Psoas muscle (tissue), 8 donors: ENCODE results near the gene PARVB. TPM values are rescaled to one million over a fixed set of nuclear protein-coding genes. Genes with fewer than 3 reads are reported as not detected.
"Not testable (repeated sequence)": the region's sequence is repeated elsewhere in the genome, so short reads cannot be mapped to it uniquely, and the experiment has no call there.

Source experiments
- ATAC-seq, 4 donors: fragments of 200-7000 bp; cut with Tn5 transposase; one replicate each; pipeline ENCODE4 v1.9.1; 2020; ENCODE audit warnings: moderate library complexity in 3 of 4, mild to moderate bottlenecking in 2 of 4
- DNase-seq, 2 donors: peaks; one replicate each; pipeline ENCODE4 v3.0.0-alpha.2; 2020
- H3K27ac ChIP-seq: fragments of 200-600 bp; one replicate; pipeline ENCODE4 v1.8.0; 2022
- H3K27me3 ChIP-seq, 3 donors: fragments of 200-600 bp in 1 of 3; one replicate each; pipeline versions ENCODE4 v1.6.1 to v1.8.0; 2013 to 2022; ENCODE audit warnings: low read length in 2 of 3, mild to moderate bottlenecking in 2 of 3, moderate library complexity in 1 of 3; ENCODE audit not compliant: insufficient read depth in 3 of 3
- H3K36me3 ChIP-seq, 2 donors: fragments of 200-600 bp in 1 of 2; one replicate each; pipeline versions ENCODE4 v1.6.1 to v1.8.0; 2013 to 2022; ENCODE audit warnings: low read depth in 1 of 2, mild to moderate bottlenecking in 1 of 2, moderate library complexity in 1 of 2; ENCODE audit not compliant: insufficient read depth in 1 of 2
- H3K4me1 ChIP-seq: fragments of 200-600 bp; one replicate; pipeline ENCODE4 v1.8.0; 2022
- H3K4me3 ChIP-seq: fragments of 200-600 bp; one replicate; pipeline ENCODE4 v1.8.0; 2022; ENCODE audit warnings: mild to moderate bottlenecking
- H3K9me3 ChIP-seq: fragments of 200-600 bp; one replicate; pipeline ENCODE4 v1.8.0; 2022
- CTCF ChIP-seq: fragments of 200-600 bp; IDR thresholded peaks from one replicate; pipeline ENCODE4 v1.8.0; 2022; ENCODE audit warnings: antibody characterized with exemption
- WGBS, 3 donors: extraction: QIAGEN DNeasy Blood & Tissue Kit; methylation state at CpG; one replicate each; pipeline versions ENCODE4 v1.1.6 to v1.1.7; 2013; 5-methylcytosine and 5-hydroxymethylcytosine counted together
- intact Hi-C, 2 donors: fragments of 100-400 bp; cut with DNase I; formaldehyde crosslinking; loops; one replicate each; pipeline versions ENCODE4 v1.11.0 to v1.14.2; 2022
- polyA plus RNA-seq, 3 donors: library from polyadenylated mRNA; stranded (reverse); fragments of 200-250 nt; gene quantifications; one replicate each; pipeline ENCODE4 v1.2.3, GENCODE V29; 2013
- total RNA-seq, 4 donors: library from RNA; stranded (reverse); fragmentation: NEBNext Ultra II Directional in 2 of 4; extraction: Animal tissue kit (Norgen Biotek cat#: 25700) in 2 of 4; gene quantifications; one replicate each; pipeline versions ENCODE4 v1.2.1 to v1.2.4, GENCODE V29; 2021 to 2023
- donor health status: healthy with polysubstance abuse.
- donor health status: DM: no; HTN: no; CAD: no; lungs with moderate emphysema.
- donor health status: Bipolar disorder and iron deficiency.
- donor health status: healthy.
- donor health status: DM: yes; HTN: yes; CAD: no.
- donor health status: DM: no; HTN: no; CAD: no.
- donor health status: DM: no; HTN: no; CAD: no.
- donor health status: DM: yes; HTN: yes; CAD: no.

PARVB gene
- total and polyA plus RNA-seq, 7 donors = 84.5 to 172 (median 103) TPM

- no peak for ATAC-seq
- no peak for TF ChIP-seq CTCF
- WGBS, 3 donors = 93 to 95% (median 95%) methylated on average over 16 of the region's 16 CpGs
These were observed 31.7 kb downstream of the PARVB start for GRCh38 chr22:44055805-44056204.

GRCh38 chr22:44056649-44057048 is 32.5 kb downstream of the PARVB start:
- Histone ChIP-seq H3K4me1 (peaks cover 25% of the 10 kb centered on the region), H3K27ac (peak overlapping the region; percentile 16)
- DNase-seq, H3K36me3 ChIP-seq, H3K27me3 ChIP-seq, H3K4me3 ChIP-seq, H3K9me3 ChIP-seq, intact Hi-C loops: not testable (repeated sequence)
- peak in 2 of 4 donors; percentile 29 to 34 for ATAC-seq
- 46 to 55% (median 50%) methylated on average over 4 of the region's 4 CpGs for WGBS, 3 donors

More at GRCh38 chr22:44055805-44056204, 31.7 kb downstream of the PARVB start:
- DNase-seq = no peak
- peaks cover 34% of the 10 kb centered on the region for H3K4me1 ChIP-seq
- H3K9me3 ChIP-seq = no peaks in the 10 kb centered on the region
- H3K27ac ChIP-seq = peak overlapping the region; percentile 16
- intact Hi-C loops = no loop called here
- no peaks in the 10 kb centered on the region for H3K27me3 ChIP-seq
- no peaks in the 10 kb centered on the region for H3K36me3 ChIP-seq
- H3K4me3 ChIP-seq = no peak overlapping the region

- Histone ChIP-seq H3K4me3 (peak overlapping the region; percentile 18), H3K36me3 (no peaks in the 10 kb centered on the region), H3K4me1 (peaks cover 17% of the 10 kb centered on the region), H3K27me3 (no peaks in the 10 kb centered on the region), H3K9me3 (no peaks in the 10 kb centered on the region), H3K27ac (peak overlapping the region; percentile 72)
- ATAC-seq (peak; percentile 61 to 89 (median 82)), DNase-seq (peak; percentile 75 to 92)
- no peak for TF ChIP-seq CTCF
- WGBS, 3 donors = 16 to 24% (median 21%) methylated on average over 11 of the region's 11 CpGs
- intact Hi-C loops = no loop called here
These were observed 33.4 kb downstream of the PARVB start for GRCh38 chr22:44057401-44057987.

- H3K27ac ChIP-seq = peak overlapping the region; percentile 71
- no peaks in the 10 kb centered on the region for H3K9me3 ChIP-seq
- intact Hi-C loops = loop anchor here in 1 of 2 donors (1.0 kb wide), 1 partner anchor 21 kb away; no protein-coding TSS in a partner anchor
- H3K36me3 ChIP-seq = no peaks in the 10 kb centered on the region
- no peak overlapping the region for H3K4me3 ChIP-seq
- 61 to 78% (median 63%) methylated on average over 35 of the region's 35 CpGs for WGBS, 3 donors
- no peak for TF ChIP-seq CTCF
- peaks cover 21% of the 10 kb centered on the region for H3K4me1 ChIP-seq
- H3K27me3 ChIP-seq = no peaks in the 10 kb centered on the region
- DNase-seq (peak; percentile 47 to 73), ATAC-seq (peak; percentile 76 to 82 (median 80))
These were observed 39.6 kb downstream of the PARVB start for GRCh38 chr22:44063462-44064371.

GRCh38 chr22:44067033-44067432 is 42.9 kb downstream of the PARVB start:
- no peak overlapping the region for H3K4me3 ChIP-seq
- no peak for DNase-seq
- H3K36me3 ChIP-seq = no peaks in the 10 kb centered on the region
- intact Hi-C loops = no loop called here
- H3K9me3 ChIP-seq = no peaks in the 10 kb centered on the region
- H3K27me3 ChIP-seq = no peaks in the 10 kb centered on the region
- no peak for ATAC-seq
- TF ChIP-seq CTCF = no peak
- peaks cover 32% of the 10 kb centered on the region for H3K4me1 ChIP-seq
- WGBS, 3 donors = 78 to 79% (median 79%) methylated on average over 5 of the region's 5 CpGs
- peak overlapping the region; percentile 11 for H3K27ac ChIP-seq
